DMS 273 (cell line): Measurements from ENCODE around the gene ZBTB7A.

Source experiments
- DNase-seq: peaks from one replicate; lab custom pipeline; 2025; ENCODE audit not compliant: unreplicated experiment; lab: John Stamatoyannopoulos, UW

The ZBTB7A gene

GRCh38 chr19:4037301-4037949 is 29.3 kb downstream of the ZBTB7A start:
- no peak for DNase-seq

- DNase-seq = no peak
Measured at GRCh38 chr19:4036576-4037300, 30.0 kb downstream of the ZBTB7A start.

- DNase-seq = no peak
Measured at GRCh38 chr19:4035582-4035981, 31.1 kb downstream of the ZBTB7A start.

- DNase-seq = no peak
Measured at GRCh38 chr19:4035018-4035566, 31.6 kb downstream of the ZBTB7A start.

- no peak for DNase-seq
Measured at GRCh38 chr19:4034048-4035017, 32.4 kb downstream of the ZBTB7A start.

GRCh38 chr19:4033028-4033956 is 33.4 kb downstream of the ZBTB7A start:
- DNase-seq = no peak

GRCh38 chr19:4032436-4032835 is 34.3 kb downstream of the ZBTB7A start:
- DNase-seq = no peak

GRCh38 chr19:4031420-4031819 is 35.3 kb downstream of the ZBTB7A start:
- no peak for DNase-seq

GRCh38 chr19:4030981-4031380 is 35.7 kb downstream of the ZBTB7A start:
- DNase-seq = no peak

- no peak for DNase-seq
Measured at GRCh38 chr19:4030552-4030951, 36.1 kb downstream of the ZBTB7A start.

- no peak for DNase-seq
Measured at GRCh38 chr19:4029247-4029614, 37.5 kb downstream of the ZBTB7A start.

GRCh38 chr19:4028334-4029246 is 38.1 kb downstream of the ZBTB7A start:
- no peak for DNase-seq

- no peak for DNase-seq
Measured at GRCh38 chr19:4027146-4027545, 39.6 kb downstream of the ZBTB7A start.

- DNase-seq = no peak
Measured at GRCh38 chr19:4025317-4025716, 41.4 kb downstream of the ZBTB7A start.

GRCh38 chr19:4023600-4024398 is 42.9 kb downstream of the ZBTB7A start:
- no peak for DNase-seq

- DNase-seq = no peak
Measured at GRCh38 chr19:4019578-4019977, 47.1 kb downstream of the ZBTB7A start.

GRCh38 chr19:4018775-4019504 is 47.8 kb downstream of the ZBTB7A start:
- no peak for DNase-seq

GRCh38 chr19:4018140-4018613 is 48.5 kb downstream of the ZBTB7A start:
- DNase-seq = peak; percentile 92
